Epithelial cell of prostate (primary cell): ENCODE data around the gene CDKAL1.
A peak's percentile ranks its signal among the peaks of the same experiment; 100 is the strongest.
"Not testable (repeated sequence)": the region's sequence is repeated elsewhere in the genome, so short reads cannot be mapped to it uniquely, and the experiment has no call there.

ENCODE experiments used
- DNase-seq: peaks from one replicate; pipeline ENCODE4 v3.0.0-alpha.2; 2011; ENCODE audit warnings: low read depth, low spot score
- H3K27ac ChIP-seq: fragments of 450-650 bp; 2 replicates; pipeline ENCODE4 v1.5.1; 2017; ENCODE audit warnings: mild to moderate bottlenecking

The CDKAL1 gene

DNA sequence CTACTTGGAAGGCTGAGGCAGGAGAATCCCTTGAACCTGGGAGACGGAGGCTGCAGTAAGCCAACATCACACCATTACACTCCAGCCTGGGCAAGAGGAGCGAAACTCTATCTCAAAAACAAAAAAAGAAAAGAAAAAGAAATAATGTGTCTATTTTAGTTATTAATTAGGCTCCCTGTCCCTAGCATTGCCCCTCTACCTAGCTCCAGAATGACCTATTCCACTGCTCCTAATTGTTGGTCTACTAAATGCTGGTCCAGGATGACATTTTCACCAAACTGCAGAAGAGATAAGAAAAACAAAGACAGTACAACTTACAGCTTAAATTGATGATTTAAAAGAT lies 629.6 kb downstream of the CDKAL1 start:
- no peak for DNase-seq
- no peak overlapping the region for H3K27ac ChIP-seq

DNA sequence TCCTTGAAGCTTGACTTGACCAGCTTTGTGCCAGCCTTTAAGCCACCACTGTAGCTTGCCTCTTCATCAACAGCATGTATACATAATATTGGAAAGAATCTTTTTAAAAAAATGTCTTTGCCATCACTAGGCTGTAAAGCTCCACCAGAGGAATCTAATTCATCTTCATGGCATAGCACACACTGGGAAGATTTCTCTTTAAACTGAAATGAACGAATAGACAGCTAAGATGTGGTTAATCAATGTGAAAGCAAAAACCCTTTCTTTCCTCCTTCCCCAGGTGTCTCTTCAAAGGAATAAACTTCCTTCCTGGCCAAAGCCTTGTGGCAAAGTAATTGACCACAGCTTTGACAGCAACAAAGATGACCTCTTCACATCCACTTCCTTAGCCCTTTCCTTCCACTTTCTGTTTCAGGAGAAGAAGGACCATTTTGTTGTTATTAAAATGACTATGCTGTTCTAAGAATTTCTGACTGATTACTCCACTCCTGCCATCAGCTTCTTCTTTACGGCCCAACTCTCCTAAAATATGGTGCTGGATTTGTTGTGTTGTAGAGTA lies 630.6 kb downstream of the CDKAL1 start:
- H3K27ac ChIP-seq: no peak overlapping the region
- no peak for DNase-seq

DNA sequence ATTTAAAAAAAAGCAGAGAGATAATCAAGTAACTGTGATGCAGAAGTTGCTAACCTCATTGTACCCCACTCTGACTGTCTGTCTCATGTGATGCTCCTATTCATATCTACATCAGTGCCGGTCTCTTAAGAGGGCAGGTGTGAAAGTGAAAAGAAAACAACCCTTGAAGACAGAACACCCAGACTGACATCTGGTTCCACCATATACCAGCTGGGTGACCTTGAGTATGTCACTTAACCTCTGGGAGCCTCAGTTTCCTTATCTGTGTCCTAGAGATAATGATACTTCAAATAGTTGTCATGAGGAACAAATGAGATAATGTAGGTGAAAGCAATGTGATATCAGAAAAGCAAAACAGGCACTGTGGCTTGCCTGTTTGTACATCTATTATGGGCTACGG lies 632.5 kb downstream of the CDKAL1 start:
- no peak overlapping the region for H3K27ac ChIP-seq
- DNase-seq: no peak

DNA sequence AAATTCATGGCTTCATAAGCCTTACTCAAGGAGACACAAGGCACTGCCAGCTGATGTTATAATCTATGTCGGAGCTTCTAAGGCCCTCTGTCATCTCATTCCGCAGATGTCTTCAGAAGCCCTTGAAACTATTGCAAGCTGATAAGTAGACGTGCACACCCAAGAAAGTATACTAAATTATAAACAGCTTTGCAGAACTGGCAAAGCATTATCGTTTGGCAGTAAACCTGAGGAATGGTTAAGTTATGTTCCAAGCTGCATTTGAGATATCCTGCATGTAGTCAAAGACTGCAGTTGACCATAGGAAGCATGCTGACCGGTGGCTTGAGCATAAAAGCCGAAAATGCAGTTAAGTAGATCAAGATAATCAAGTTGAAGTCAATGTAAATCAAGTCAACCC lies 633.5 kb downstream of the CDKAL1 start:
- no peak overlapping the region for H3K27ac ChIP-seq
- no peak for DNase-seq

DNA sequence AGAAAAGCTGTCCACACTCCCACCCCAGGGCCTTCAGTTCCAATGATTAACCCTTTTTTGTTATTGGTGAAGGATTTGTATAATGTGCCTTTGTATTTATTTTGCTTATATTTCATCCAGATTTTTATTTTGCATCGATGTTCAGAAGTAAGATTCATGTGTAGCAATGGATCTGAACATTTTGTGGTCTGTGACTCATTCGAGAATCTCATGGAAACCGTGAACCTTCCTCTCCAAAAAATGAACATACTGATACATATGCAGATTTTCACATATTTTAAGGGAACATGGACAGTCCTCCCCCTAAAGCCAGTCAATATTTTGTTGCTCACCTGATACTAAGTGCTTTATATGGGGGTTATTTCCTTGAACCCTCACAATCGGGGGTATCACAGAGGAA lies 637.5 kb downstream of the CDKAL1 start:
- DNase-seq: no peak
- no peak overlapping the region for H3K27ac ChIP-seq

DNA sequence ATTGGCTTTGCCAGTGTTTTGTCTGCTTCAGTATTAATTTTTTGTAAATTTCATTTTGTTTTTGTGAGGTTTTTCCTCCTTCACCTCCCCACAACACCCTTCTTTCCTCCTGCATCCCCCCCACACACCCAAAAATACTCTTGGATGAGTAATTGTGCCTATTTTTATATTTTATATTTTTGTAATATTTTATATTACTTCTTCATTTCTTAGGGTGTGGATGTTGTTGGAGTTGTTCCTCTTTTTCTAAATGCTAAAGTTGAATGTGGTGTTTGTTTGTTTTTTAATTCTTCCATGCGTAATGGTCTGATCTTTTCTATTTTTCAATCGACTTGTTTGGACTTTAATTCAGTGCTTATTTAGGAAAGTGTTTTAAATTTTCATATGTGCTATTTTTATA lies 638.8 kb downstream of the CDKAL1 start:
- no peak overlapping the region for H3K27ac ChIP-seq
- DNase-seq: no peak

DNA sequence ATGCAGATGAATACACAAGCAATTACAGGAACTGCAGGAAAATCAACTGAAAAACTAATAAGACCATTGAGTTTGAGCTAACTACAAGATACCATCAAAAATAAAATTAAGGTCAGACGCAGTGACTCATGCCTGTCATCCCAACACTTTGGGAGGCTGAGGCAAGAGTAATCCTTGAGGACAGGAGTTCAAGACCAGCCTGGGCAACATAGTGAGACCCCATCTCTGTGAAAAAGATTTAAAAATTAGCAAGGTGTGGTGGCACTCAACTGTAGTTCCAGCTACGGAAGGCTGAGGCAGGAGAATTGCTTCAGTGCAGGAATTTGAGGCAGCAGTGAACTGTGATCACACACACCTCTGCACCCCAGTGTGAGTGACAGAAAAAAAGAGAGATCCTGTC lies 639.4 kb downstream of the CDKAL1 start:
- DNase-seq: no peak

DNA sequence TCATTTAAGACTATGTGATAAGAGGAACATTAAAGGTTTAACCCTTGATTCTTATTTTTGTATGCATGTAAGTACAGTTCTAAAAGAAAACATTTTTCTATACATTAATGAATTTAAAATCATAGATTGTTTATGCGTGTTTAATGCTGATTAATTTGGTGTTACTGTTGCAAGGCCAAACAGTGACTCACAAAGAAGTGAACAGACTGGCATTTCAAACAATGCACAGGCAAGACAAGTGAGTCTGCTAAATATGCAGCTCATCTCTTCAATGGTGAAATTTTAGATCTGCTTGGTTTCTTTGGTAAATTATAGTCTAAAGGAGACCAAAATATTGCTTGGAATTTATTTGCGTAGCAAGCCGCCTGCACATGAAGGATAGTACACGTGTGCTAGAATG lies 641.9 kb downstream of the CDKAL1 start:
- no peak overlapping the region for H3K27ac ChIP-seq
- no peak for DNase-seq

More for the DNA sequence above, 639.4 kb downstream of the CDKAL1 start:
- H3K27ac ChIP-seq: no peak overlapping the region

DNA sequence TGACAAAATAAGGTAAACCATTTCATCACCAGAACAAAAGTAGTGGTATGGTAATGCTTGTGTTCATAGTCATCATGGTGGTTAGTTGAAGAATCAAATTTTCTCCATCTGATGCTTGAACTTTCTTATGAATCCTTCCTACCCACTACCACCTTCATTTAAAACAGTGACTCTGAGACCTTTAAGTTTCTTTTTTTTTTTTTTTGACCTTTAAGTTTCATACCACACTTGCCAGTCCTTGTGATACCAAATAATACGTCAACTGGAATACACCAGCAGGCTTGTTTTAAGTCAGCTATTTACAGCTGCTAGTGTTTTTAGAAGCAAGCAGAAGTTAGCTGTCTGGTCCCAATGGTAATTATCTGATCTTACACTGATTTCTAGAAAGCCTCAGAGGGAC lies 645.9 kb downstream of the CDKAL1 start:
- no peak overlapping the region for H3K27ac ChIP-seq
- no peak for DNase-seq

DNA sequence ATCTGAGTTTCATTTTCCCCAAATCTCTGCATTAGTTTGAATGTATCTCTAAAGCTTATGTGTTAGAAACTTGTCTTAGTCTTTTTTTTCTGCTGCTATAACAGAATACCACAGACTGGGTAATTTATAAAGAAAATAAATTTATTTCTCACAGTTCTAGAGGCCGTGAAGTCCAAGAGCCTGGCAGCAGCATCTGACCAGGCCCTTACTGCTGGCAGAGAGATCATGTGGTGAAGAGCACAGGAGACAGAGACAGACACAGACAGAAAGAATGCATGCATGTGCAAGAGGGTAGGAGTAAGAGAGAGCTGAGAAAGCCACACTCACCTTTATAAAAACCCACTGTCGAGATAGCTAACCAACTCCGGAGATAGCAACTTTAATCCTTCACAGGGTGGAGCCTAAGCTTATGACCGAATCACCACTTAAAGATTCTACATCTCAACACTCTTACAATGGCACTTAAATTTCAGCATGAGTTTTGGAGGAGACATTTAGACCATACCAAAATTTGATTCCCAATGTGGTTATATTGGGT lies 646.6 kb downstream of the CDKAL1 start:
- H3K27ac ChIP-seq: no peak overlapping the region
- DNase-seq: no peak

DNA sequence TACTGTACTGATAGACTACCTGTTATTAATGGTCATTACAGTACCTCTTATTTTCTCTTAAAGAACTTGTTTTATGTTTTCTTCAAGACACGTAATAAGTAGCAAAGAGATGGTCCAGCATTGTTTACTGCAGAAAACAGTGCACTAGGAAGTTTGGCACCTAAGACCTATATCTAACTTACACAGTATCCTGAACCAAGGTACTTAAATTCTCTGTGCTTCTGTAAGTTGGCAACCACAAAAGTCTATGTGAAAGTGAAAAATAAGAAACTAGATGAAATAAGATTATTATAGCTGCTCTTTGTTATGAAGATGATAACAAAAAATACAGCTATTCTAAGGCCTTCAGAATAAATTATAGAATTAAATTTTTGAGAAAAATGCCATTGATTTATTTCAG lies 647.6 kb downstream of the CDKAL1 start:
- DNase-seq: no peak
- no peak overlapping the region for H3K27ac ChIP-seq

DNA sequence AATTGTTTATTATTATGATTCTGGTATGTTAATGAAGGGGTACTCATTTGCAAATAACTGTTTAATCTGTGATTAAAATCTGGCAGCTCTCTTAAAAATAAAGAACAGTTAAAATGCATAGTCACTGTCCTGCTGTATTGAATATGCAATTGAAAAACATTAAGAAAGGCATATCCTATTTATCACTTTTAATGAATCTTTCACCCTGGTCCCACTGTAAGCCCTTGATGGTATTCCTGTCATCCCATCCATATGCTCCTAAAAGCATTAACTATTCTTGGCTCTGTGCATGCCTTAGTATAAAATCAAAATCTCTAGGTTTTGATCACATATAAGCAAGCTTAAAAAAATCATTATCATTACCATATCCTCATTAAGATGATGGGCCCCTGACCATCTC lies 648.3 kb downstream of the CDKAL1 start:
- no peak overlapping the region for H3K27ac ChIP-seq
- DNase-seq: no peak

DNA sequence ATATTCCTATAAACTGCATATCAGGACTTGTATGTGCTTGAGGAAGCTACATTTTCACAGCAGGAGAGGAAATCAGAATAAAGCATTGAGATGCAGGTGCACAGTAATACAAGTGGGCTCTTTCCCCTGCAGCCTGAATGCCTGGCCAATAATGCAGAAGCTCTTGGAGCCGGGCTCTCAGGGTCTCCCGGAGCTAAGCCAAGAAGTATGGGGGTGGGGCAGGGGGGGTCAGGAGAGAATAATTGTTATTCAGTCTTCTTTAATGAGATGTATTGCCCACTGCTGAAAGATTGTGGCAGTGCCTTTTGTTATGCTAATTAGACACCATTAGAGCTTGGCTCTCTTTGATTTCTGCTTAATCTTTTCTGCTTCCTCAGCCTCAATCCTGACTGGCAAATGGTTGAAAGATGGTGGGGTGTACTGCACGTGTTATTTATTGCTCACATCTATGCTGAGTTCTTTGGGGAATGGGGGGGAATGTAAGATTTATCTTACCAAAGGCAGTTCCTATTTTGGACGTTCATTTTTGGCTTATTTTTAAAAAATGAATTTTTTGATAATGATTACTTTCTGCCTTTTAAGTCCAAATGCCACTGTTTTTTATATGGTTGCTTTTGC lies 651.7 kb downstream of the CDKAL1 start:
- no peak for DNase-seq
- no peak overlapping the region for H3K27ac ChIP-seq

DNA sequence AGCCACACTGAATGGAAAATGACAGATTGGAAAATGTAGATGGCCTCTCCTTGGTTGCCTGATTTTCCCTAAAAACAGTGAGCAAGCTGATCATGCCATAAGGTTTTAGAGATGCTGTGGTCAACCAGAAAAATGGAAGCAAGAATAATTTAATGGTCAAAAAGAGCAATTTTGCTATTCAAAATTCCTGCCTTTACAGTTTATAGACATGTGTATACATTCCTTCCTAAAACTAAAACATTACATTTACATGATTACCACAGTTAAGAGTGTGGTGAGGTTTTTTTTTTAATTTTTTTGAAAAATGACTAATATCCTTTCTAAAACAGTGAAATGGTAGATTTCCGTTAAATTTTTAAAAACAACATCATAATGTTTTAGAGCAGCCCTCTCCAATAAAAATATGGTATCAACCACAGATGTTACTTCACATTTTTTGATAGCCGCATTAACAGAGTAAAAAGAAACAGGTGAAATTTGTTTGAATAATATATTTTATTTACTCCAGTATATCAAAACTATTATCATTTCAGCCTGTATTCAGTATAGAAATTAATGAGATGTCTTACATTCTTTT lies 652.3 kb downstream of the CDKAL1 start:
- H3K27ac ChIP-seq: no peak overlapping the region
- DNase-seq: no peak

DNA sequence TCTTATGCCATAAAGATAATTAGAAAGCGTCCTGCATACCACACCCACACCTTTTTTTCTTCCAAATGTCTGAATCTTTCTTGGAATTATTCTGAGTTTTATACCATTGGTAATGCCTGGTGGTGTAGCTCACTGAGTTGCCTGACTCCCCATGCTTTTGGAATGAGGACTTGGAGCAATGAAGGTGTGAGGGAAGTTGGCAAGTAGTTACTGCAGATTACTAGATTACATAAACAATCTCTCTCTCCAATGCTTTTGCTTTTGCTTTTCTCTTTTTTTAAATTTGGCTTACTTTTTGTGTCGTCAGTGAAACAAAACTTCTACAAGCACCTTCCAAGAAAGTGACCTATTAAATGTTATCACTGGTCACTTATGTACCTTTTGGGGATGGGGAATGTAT lies 653.2 kb downstream of the CDKAL1 start:
- DNase-seq: no peak
- peak overlapping the region; percentile 82 for H3K27ac ChIP-seq

DNA sequence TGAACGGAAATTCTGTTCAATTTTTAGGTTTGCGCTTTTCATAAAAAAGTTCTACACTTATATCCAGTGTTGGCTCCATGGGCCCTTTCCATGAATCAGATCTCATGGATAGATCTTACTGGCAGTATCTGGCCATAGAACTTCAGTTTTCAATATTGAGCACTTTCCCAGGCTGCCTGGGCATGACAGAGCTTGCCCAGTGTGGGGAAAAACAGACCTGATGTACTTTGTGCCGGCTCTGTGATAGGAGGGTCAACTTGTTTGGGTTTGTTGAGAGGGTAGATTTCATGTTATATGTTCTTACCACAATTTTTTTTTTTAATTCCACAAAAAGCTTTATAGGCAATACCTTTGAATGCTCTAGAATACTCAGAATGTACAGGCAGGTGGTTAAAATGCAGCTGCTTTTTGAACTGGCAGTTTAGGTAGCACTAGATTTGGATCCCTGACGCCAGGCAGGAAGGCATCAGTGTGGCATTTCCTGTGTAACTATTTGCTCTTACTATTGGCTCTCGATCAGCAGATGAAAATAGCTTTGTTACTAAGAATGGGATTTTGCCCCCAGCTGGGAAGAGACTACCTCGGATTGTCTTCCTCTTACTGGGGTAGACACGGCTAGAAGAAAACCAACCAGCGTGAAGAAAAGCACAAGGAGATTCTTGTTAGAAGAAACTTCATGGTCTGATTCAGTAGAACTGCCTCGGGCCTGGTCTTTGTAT lies 654.4 kb downstream of the CDKAL1 start:
- H3K27ac ChIP-seq: peak overlapping the region; percentile 82
- peak; percentile 49 for DNase-seq

DNA sequence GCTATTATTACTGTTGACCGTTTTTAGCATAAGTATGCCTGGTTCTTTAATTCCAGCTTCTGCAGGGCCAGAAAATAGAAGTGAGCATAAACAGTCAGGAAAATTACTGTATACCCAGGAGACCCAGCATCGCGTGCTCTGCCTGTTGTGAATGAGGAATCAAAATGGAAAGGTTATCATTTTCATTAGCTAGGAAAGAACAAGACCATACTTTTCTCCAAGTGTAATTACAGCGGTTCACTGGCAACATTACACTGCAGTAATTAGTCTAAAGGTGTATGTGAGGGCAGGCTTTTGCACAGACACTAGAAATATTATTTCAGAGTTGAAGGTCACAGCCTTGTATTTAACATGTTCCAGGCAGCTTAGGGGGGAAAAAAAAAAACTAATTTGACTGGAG lies 655.5 kb downstream of the CDKAL1 start:
- no peak for DNase-seq
- H3K27ac ChIP-seq: peak overlapping the region; percentile 82

DNA sequence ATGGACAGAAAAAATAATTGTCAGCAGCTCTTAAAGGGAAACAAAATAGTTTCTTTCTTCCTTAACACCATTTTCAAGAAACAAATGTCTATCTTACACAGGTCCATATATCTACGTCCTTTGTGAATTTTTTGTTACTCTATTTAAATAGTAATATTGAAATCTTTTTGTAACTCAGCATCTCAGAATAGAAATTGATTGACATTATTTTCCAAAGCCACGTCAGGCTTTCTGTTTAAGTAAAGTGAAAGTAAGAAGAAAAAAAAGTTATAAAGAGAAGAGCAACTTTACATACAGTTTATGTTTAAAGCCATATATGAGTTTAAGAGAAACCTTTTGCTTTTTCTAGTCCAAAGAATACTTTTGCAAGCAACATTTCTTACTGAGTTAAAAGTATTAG lies 656.4 kb downstream of the CDKAL1 start:
- H3K27ac ChIP-seq: no peak overlapping the region
- no peak for DNase-seq

DNA sequence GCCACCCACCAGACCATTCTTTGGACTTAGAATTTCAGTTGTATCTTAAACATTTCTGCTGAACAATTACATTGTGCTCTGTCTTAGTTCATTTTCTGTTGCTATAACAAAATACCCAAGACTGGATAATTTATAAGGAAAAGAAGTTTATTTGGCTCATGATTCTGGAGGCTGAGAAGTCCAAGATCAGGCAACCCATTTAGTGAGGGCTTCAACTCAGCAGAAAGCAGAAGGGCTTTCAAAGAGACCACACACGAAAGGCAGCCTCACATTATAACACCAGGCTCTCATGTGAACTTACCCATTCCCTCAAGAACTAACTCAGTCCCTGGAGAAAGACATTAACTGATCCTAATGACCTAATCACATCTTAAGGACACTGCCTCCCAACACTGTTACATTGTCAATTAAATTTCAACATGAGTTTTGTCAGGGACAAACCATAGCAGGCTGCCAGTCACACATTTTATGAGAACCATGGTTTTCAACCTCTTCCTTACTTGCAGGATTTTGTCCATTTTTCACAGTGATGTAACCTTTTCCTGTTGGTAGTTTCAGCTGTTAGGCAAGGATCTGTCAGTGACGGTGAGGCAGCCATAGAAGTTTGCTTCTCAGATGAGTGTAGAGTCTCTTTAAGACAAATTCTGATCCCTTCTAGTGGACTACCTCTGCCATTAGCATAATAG lies 659.7 kb downstream of the CDKAL1 start:
- no peak overlapping the region for H3K27ac ChIP-seq
- no peak for DNase-seq

DNA sequence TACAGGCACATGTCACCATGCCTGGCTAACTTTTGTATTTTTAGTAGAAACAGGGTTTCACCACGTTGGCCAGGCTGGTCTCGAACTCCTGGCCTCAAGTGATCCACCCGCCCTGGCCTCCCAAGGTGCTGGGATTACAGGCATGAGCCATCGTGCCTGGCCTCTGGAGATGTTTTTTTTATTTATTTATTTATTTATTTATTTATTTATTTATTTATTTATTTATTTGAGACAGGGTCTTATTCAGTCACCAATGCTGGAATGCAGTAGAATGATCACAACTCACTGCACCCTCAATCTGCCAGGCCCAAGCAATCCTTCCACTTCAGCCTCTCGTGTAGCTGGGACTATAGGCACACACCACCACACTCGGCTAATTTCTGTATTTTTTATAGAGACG lies 661.0 kb downstream of the CDKAL1 start:
- H3K27ac ChIP-seq, DNase-seq: not testable (repeated sequence)
